Activated CD8-positive, alpha-beta memory T cell treated with anti-CD3 and anti-CD28 coated beads, Interleukin-2, amount 50 U/mL, for 1 hour (primary cell): ENCODE measurements around the gene PARP3.
"Not testable (repeated sequence)": the region's sequence is repeated elsewhere in the genome, so short reads cannot be mapped to it uniquely, and the experiment has no call there.

Source experiments
- DNase-seq: peaks from one replicate; pipeline ENCODE4 v3.0.0-alpha.2; 2020; ENCODE audit errors: extremely low read depth

PARP3 gene

DNA sequence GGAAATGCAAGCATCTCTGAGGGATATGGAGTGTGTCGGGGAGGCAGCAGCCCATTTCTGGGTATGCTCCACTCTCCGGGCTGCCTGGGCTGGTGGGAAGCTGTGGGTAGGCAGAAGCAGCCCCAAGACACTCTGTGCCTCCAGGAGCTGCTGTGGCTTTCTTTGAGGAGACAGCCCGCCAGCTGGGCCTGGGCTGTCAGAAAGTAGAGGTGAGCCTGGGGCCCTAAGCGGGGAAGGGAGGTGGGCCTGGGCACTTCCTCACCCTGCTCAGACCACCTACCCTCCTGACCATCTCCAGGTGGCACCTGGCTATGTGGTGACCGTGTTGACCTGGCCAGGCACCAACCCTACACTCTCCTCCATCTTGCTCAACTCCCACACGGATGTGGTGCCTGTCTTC, 42.9 kb downstream of the PARP3 start:
- no peak for DNase-seq

GRCh38 chr3:51986010-51986947, 44.1 kb downstream of the PARP3 start:
- no peak for DNase-seq

GRCh38 chr3:51987568-51987967, 45.4 kb downstream of the PARP3 start:
- no peak for DNase-seq

GRCh38 chr3:51988286-51989146, 46.4 kb downstream of the PARP3 start:
- DNase-seq: no peak

GRCh38 chr3:51990501-51990971, 48.4 kb downstream of the PARP3 start:
- not testable (repeated sequence) for DNase-seq

DNA sequence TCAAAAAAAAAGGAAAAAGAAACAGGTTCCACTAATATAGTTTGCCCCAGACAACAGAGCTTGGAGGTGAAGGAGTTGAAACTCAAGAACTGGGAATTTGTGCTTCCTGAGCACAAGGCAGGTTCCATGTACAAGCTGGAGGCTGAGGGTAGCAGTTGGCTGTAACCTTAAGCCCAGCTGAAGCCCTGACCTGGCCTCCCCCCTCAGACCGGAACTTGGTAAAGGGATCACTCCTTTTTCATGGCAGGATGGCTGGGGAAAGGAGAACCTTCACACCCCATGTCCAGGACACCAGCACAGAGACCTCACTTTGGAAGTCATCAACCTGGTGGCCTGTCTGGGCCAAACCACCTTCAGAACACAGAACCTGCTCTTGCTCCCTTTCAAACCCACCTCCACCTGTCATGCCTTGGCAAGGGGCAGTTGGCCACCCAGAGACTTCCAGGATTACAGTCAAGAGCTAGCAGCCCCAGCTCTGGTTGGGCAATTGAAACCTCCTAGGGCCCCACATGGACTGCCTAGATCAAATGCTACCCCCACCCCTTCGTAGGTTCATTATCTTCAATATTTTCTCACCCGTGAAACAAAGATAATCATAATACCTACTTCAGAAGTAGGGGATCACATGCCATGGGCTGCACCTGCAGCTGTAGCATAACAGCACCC, 50.0 kb downstream of the PARP3 start:
- no peak for DNase-seq

DNA sequence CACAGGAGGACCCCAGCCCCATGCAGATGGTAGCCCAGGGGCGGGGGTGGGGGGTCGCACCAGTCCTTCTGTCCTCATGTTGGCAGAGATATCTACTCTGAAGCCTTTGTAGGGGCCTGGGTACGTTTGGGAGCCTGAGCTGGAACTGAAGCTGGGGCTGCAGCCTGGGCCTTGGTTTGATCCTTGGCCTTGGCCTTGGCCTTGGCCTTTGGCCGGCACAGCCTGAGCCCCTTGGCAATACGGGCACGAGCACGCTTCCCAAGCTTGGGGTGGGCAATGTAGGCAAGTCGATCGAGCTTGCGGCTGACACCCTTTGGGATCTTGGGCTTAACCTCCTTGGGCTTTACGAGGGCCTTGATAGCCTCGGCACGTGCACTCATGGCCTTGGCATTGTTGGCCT, 51.5 kb downstream of the PARP3 start:
- not testable (repeated sequence) for DNase-seq

GRCh38 chr3:51994530-51994929, 52.4 kb downstream of the PARP3 start:
- DNase-seq: no peak

GRCh38 chr3:51995346-51996163, 53.4 kb downstream of the PARP3 start, which contains the start of gene RPL29:
Gene RPL29, minus strand, starts transcription at chr3:51995895. Its CDS starts 434 bp downstream, at chr3:51995461.
- peak; percentile 76 for DNase-seq

DNA sequence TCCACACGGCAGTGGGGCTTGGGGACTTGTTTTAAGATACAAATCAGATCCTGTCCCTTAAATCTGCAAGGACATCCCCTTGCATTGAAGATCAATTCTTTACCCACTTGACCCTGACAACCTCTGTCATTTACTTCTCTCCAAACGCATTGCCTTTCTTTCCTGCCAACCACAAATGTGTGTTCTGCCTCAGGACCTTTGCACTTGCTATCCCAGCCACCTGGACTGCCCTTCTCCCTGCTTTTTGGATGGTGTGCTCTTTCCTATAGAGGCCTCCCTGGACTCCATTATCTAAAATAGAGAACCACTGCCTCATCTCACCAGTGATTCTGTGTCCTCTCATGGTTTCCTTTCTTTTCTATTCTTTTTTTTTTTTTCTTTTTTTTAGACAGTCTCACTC, 55.0 kb downstream of the PARP3 start:
- DNase-seq: no peak

DNA sequence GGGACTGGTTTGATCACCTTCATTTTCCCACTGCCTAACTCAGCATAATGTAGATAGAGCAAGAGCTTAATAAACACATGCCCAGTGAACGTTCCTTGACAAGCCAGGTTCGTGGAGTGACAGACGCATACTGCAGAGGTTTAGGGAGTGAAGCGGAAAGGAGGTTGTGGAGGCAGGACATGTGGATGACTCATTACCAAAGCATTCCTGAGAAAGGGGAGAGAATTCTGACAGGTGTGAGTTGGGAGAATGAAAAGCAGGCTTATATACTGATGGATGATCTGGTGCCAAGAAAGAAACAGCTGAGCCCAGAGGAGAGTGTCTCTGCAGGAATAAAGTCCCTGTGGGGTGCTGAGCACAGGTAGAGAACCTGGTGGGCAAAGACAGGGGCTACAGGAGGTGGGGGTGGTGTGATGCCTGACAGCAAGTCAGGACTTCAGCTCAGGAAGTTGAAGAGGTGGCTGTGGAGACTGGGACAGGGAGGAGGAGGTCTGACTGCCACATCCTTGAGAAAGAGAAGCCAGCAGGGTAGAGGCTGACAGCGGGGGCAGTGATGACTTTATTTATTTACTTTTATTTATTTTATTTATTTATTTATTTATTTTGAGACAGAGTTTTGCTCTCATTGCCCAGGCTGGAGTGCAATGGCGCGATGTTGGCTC, 55.9 kb downstream of the PARP3 start:
- no peak for DNase-seq
